Measurements from ENCODE around the gene OBP2A.

OBP2A gene

DNA sequence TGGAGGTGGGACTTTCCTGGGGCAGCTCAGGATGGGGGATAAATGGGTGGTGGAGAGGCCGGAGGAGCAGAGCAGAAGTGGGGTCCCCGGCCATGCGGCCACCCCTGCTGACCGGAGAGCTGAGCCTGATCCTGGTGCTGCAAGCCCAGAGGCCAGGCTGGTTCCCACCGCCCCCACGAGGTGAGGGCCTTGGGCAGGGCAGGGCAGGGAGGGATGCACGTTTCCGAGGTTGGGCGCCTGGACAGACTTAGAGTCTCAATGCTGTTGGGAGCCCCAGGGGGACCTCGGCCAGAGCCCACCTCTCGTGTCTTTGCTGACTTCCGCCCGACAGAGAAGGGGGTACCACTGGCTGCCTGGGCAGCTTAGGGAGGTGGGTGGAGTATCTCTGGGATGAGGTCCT lies 5.5 kb downstream of the OBP2A start:
- DNase-seq (ENCODE audit: low read depth, low spot score) = no peak

DNA sequence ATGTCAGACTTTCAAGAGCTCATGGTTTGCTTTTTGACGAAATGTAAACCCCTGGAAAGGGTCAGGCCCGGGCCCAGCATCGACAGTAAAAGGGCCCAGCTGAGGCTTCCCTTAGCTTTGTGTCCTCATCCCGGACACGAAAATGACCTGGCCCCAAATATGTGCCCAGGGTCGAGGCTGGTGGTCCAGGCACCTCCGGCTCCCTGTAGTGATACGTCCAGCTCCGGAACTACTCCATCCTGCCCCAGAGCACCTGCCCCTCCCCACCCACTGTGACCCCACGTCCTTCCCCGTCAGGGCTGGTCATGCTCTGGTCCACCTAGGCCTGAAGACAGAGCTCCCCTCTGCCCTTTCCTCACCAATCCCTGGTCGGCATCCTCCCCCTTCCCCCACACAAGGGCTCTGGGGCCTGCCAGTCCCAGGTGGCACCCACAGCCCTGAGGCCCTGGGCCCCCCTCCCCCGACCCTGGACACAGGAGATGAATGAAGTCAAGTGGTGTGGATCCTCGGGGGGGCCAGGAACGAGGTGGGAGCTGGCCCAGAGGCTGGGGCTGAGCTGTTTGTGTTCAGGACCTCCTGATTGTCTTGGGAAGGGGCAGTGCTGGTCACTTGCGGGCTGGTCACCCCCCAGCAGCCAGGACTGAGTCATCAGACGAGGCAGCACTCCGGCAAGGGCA lies 6.2 kb downstream of the OBP2A start:
- no peak for DNase-seq (ENCODE audit: low read depth, low spot score)

DNA sequence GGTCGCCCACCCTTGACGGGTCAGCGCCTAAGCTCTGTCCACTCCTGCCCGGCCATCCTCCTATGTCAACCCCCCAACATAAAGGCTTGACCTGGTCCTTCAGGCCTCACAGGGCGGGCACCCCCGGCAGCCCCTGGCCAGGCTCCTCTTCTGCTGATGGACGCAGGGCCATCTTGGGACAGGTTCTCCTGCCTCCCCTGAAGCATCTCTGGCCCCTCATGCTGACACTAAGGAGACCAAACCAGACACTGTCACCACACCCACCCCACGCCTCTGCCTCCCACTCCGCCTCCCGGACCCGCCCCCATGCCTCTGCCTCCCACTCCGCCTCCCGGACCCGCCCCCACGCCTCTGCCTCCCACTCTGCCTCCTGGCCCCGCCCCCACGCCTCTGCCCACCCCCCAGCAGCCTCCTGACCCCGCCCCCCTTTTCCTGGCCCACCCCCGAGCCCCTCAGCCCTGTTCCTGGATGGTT lies 6.8 kb downstream of the OBP2A start:
- no peak for DNase-seq (ENCODE audit: low read depth, low spot score)

DNA sequence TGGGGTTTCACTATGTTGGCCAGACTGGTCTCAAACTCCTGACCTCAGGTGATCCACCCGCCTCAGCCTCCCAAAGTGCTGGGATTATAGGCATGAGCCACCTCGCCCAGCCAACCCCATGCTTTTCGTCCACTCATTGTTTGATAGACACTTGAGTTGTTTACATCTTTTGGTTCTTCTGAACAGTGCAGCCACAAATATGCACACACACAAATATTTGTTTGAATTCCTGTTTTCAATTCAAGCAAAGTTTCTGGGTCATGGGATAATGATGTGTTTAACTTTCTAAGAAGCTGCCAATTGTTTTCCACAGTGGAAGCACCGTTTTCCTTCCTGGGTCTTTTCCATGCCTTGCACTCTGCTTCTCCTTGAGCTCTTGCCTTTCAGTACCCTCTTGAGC lies 8.8 kb downstream of the OBP2A start:
- DNase-seq (ENCODE audit: low read depth, low spot score) = peak; percentile 34

DNA sequence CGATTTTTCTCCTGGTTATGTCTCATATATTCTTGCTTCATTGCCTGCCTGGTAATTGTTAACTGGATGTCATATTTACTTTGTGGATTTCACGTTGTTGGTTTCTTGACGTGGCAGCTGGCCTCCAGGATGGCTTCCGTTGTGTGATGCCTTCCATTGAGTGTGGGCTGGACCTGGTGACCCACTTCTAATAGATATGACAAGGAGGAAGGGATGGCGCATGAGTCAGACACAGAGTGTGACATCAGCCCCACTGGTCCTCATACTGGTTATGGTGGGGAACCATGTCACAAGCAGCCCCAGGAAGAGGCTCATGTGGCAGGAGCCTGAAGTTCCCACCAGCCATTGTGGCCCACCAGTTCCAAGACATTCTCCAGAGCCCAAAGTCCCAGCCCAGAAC lies 9.3 kb downstream of the OBP2A start:
- no peak for DNase-seq (ENCODE audit: low read depth, low spot score)

DNA sequence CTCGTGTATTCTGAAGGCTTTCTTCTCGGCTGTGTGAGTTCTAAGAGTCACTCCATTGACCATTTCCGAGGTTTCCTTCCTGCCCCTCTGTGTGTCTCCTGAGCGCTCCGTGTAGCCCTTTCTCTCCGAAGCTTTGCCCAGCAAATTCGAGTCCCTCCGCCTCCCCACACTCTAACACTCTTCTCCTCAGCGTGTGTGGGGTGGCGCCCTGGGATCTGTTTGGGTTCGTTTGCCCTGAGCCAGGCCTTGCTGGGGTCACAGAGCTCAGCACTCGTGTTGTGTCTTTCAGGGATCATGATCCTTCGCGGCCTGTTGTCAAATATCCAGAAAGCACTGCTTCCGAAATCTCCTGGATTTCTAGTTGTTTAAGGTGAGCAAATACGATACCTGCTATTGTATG lies 10.0 kb downstream of the OBP2A start:
- DNase-seq (ENCODE audit: low read depth, low spot score) = no peak

GRCh38 chr9:135559606-135560005 lies 13.7 kb downstream of the OBP2A start:
- peak; percentile 11 for DNase-seq (ENCODE audit: low read depth, low spot score)

DNA sequence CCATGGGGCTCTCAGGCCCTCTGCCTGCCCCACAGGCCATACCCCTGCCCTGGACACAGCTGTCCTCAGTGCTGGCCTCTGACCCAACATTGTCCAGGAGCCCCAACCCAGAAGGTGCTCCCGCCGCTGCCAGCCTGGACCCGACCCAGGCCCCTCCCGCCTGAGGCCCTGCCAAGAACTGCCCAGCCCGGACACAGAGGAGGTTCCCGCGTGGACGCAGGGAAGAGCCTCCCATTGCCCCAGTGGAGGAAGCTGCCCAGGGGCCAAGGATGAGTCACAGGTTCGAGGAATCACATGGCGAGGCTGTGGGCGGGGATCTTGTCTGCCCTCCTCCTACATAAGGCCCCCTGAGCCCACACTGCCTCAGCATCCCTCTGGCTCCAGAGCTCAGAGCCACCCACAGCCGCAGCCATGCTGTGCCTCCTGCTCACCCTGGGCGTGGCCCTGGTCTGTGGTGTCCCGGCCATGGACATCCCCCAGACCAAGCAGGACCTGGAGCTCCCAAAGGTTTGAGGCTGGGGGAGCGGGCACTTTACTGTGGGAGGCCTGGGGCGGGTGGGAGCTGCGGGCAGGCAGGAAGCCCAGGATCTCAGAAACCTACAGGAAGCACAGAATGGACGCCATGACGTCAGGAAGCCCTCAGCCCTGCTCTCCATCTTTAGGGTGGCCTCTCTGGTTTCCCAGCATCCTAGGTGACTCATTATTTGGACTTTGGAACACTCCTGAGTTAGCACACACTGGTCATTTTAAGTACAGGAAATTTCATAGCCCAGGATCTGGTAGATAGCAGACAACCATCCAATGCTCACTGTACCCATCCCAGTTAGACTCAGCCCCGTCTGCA lies 15.7 kb downstream of the OBP2A start, which contains the start of gene PAEP:
TSS of gene PAEP (plus strand) at position 366 of the 844 bp plus-strand sequence.
- DNase-seq (ENCODE audit: low read depth, low spot score) = no peak

GRCh38 chr9:135562235-135562745 lies 16.4 kb downstream of the OBP2A start:
- DNase-seq (ENCODE audit: low read depth, low spot score) = no peak

DNA sequence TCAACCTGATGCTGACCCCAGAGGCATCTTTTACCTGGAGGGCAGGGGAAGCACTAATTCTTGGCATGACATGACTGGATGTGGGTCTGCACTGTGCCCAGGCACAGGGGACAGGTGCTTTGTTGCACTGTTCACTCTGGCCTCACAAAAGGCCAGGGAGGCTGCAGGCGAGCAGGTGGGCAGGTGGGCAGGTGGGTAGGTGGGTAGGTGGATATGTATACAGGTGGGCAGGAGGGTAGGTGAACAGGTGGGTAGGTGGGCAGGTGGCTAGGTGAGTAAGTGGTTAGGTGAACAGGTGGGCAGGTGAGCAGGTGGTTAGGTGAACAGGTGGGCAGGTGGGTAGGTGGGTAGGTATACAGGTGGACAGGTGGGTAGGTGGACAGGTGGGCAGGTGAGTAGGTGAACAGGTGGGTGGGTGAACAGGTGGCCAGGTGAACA lies 17.1 kb downstream of the OBP2A start:
- no peak for DNase-seq (ENCODE audit: low read depth, low spot score)

- DNase-seq (ENCODE audit: low read depth, low spot score) = no peak
These were observed 17.9 kb downstream of the OBP2A start for GRCh38 chr9:135563858-135564257.

DNA sequence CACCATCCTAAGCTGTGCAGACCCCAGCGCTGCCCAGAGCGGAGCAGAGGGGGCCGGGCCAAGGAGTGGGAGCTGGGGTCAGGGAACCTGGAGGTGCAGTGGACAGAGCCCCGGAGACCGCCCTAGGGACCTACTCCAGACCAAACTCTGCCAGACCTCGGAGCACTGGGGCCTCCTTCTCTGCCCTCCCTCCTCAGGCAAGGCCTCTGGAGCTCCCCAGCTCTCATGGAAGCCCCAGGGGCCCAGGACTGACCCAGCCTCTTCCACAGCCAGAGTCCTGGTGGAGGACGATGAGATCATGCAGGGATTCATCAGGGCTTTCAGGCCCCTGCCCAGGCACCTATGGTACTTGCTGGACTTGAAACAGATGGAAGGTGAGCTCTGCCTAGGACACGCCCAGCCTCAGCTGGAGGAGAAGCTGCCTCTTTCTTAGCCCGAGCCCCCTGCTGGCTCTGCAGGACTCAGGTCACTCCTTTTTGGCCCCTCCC lies 19.3 kb downstream of the OBP2A start:
- no peak for DNase-seq (ENCODE audit: low read depth, low spot score)

DNA sequence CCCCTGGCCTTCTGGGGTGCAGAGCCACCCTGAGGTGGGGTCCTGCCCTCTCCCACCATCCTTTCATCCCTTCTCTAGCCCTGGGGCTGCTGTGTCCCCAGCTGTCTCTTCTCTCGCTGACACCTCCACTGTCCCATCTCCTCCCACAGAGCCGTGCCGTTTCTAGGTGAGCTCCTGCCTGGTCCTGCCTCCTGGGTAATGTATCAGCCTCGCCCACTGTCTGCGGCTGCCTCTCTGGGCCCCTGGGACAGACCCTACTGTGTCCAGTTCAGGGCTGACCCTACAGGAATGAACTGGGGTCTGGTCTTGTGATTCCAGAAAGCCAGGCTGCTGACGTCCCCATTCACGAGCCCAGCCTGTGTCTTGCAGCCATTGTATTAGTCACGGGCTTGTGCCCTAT lies 19.7 kb downstream of the OBP2A start:
- DNase-seq (ENCODE audit: low read depth, low spot score) = no peak

DNA sequence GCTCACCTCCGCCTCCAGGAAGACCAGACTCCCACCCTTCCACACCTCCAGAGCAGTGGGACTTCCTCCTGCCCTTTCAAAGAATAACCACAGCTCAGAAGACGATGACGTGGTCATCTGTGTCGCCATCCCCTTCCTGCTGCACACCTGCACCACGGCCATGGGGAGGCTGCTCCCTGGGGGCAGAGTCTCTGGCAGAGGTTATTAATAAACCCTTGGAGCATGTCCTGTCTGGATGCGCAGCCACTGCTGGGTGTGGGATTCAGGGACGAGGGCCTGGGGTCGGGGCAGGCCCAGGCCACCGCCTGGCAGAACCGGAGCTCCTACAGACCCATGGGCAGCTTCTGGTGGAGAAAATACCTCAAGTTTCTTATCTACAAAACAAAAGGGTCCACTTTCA lies 20.6 kb downstream of the OBP2A start:
- DNase-seq (ENCODE audit: low read depth, low spot score) = no peak

DNA sequence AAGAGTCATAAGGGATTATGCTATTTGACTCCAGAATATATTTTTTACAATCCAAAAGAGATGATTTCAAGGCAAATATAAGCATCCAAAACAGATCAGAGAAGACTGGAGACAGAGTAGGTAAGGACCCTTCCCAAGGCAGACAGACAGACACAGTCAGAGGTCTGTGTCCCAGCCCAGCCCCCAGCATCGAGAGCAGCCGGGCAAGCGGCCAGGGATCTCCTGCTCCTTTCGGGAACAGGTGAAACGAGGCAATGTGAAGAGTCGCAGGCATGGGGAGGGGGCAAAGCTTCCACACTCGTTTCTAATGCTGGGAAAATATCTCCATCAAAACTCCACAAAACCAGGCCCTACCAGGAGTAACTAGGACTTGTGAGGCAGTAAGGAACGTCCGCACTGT lies 21.4 kb downstream of the OBP2A start:
- no peak for DNase-seq (ENCODE audit: low read depth, low spot score)

- DNase-seq (ENCODE audit: low read depth, low spot score) = no peak
These were observed 22.1 kb downstream of the OBP2A start for GRCh38 chr9:135568026-135568425.

DNA sequence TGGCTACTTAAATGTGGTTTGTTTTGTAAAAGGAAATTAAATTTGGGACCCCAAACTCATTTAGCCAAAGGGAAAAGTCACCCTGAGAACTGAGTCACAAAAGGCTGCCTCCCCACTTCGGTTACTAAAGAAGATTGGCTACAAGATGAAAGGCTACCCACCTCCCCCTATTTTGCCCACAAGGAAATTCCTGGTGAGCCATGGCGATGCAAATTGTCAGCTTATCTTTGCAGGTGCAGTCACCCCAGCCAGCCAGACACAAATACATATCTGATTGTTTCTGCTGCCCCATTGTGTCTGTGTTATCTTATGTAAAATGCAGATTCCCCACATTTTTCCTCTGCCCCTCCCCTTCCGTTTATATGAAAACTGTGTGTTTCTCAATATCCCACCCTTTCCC lies 24.5 kb downstream of the OBP2A start:
- no peak for DNase-seq (ENCODE audit: low read depth, low spot score)

GRCh38 chr9:135572233-135572632 lies 26.3 kb downstream of the OBP2A start:
- DNase-seq (ENCODE audit: low read depth, low spot score) = no peak

GRCh38 chr9:135573124-135573523 lies 27.2 kb downstream of the OBP2A start:
- DNase-seq (ENCODE audit: low read depth, low spot score) = no peak

DNA sequence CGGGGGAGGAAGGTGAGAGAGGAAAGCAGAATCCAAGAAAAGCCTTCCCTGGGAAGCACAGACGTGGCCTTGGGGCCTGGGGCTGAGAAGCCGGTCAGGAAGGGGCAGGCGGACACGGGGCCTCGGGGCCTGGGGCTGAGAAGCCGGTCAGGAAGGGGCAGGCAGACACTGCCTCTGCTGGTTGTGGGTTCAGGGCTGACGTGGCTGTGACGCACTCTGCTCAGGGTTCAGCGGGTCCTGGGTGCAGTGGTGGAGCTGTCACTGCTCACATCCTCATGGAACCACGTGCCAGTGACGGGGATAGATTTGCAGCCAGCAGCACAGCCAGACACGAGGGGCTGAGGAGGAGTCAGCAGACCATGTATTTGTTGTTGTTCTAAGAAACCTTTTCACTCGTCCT lies 28.4 kb downstream of the OBP2A start:
- no peak for DNase-seq (ENCODE audit: low read depth, low spot score)

DNA sequence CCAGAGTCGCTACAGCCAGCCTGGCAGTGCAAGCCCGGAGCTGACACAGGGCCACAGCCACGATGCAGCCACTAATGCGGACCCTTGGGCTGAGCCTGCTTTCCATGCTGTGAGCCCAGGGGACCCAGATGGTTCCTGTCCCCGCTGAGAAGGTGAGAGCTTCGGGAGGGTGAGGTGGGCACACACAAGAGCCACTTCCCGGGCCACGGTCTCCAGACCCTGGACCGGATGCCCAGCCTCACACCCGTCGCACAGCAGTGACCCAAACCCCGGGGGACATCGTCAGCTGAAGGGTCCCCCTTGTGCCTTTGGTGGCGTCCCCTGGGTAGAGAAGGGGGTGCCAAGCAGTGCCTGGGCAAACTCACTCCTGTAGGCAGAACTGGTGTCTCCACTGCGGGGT lies 29.0 kb downstream of the OBP2A start:
- DNase-seq (ENCODE audit: low read depth, low spot score) = no peak

GRCh38 chr9:135575995-135576631 lies 30.2 kb downstream of the OBP2A start:
- DNase-seq (ENCODE audit: low read depth, low spot score) = no peak
